WTC11 (cell line): ENCODE data around the gene C10orf71. TPM values are rescaled to one million over a fixed set of nuclear protein-coding genes. Genes with fewer than 3 reads are reported as not detected.

Source experiments
- ATAC-seq: fragments of 200-7000 bp; cut with Tn5 transposase; 2 replicates; pipeline ENCODE4 v1.10.0; 2021; ENCODE audit warnings: mild to moderate bottlenecking, moderate library complexity
- CTCF ChIA-PET: fragments of 300-600 bp; sonication (Branson Sonifier 250); formaldehyde crosslinking; loops from one replicate; lab custom pipeline; 2021; ENCODE audit warnings: antibody characterized with exemption; lab: Charles Lee
- POLR2A ChIA-PET: fragments of 350-600 bp; sonication (Branson Sonifier 250); formaldehyde crosslinking; loops from one replicate; lab custom pipeline; 2021; ENCODE audit warnings: antibody characterized with exemption; lab: Charles Lee
- DNase-seq: peaks from one replicate; pipeline ENCODE4 v3.0.0; 2021; ENCODE audit warnings: low spot score
- H3K27ac Mint-ChIP-seq: 2 replicates; pipeline ENCODE4 v1.8.0; 2021; ENCODE audit warnings: mixed read lengths
- H3K27me3 Mint-ChIP-seq: 2 replicates; pipeline ENCODE4 v1.8.0; 2021; ENCODE audit warnings: low read depth, mild to moderate bottlenecking, moderate library complexity, mixed read lengths
- H3K36me3 Mint-ChIP-seq: 2 replicates; pipeline ENCODE4 v1.8.0; 2021; ENCODE audit warnings: mixed read lengths
- H3K4me1 Mint-ChIP-seq: 2 replicates; pipeline ENCODE4 v1.8.0; 2022; ENCODE audit warnings: mixed read lengths
- H3K4me3 Mint-ChIP-seq: 2 replicates; pipeline ENCODE4 v1.8.0; 2021; ENCODE audit warnings: mild to moderate bottlenecking, moderate library complexity, mixed read lengths
- H3K9me3 Mint-ChIP-seq: 2 replicates; pipeline ENCODE4 v1.8.0; 2021; ENCODE audit warnings: mixed read lengths
- ATF1 ChIP-seq: sonication (generic); formaldehyde crosslinking; IDR thresholded peaks from 2 replicates; pipeline ENCODE4 v1.8.1; 2023; ENCODE audit warnings: mild to moderate bottlenecking, moderate library complexity, missing genetic modification reagents
- CBFB ChIP-seq: sonication (generic); formaldehyde crosslinking; IDR thresholded peaks from 2 replicates; pipeline ENCODE4 v1.8.1; 2022; ENCODE audit warnings: mild to moderate bottlenecking, low read depth, missing genetic modification reagents
- FOXK1 ChIP-seq: sonication (generic); formaldehyde crosslinking; IDR thresholded peaks from 2 replicates; pipeline ENCODE4 v1.8.0; 2022; ENCODE audit warnings: mild to moderate bottlenecking, moderate library complexity, missing genetic modification reagents
- GRHL2 ChIP-seq: fragments of 250-450 bp; sonication (Bioruptor Pico); IDR thresholded peaks from 2 replicates; pipeline ENCODE4 v1.8.0; 2022; ENCODE audit warnings: mild to moderate bottlenecking, moderate library complexity; ENCODE audit not compliant: insufficient replicate concordance, severe bottlenecking
- GTF2I ChIP-seq: fragments of 250-450 bp; sonication (Bioruptor Pico); conservative IDR thresholded peaks from 2 replicates; pipeline ENCODE4 v1.4.0; 2021; ENCODE audit warnings: mild to moderate bottlenecking
- JUN ChIP-seq: sonication (generic); formaldehyde crosslinking; IDR thresholded peaks from 2 replicates; pipeline ENCODE4 v1.8.0; 2023; ENCODE audit warnings: mild to moderate bottlenecking, missing genetic modification reagents
- KAT7 ChIP-seq: sonication (generic); formaldehyde crosslinking; IDR thresholded peaks from 2 replicates; pipeline ENCODE4 v1.8.1; 2023; ENCODE audit warnings: missing genetic modification reagents, mild to moderate bottlenecking, borderline replicate concordance
- MYBL2 ChIP-seq: sonication (generic); formaldehyde crosslinking; IDR thresholded peaks from 2 replicates; pipeline ENCODE4 v1.8.1; 2023; ENCODE audit warnings: mild to moderate bottlenecking, moderate library complexity, missing genetic modification reagents
- NFE2L1 ChIP-seq: sonication (generic); formaldehyde crosslinking; IDR thresholded peaks from 2 replicates; pipeline ENCODE4 v1.8.1; 2023; ENCODE audit warnings: missing genetic modification reagents
- NFYB ChIP-seq: sonication (generic); formaldehyde crosslinking; conservative IDR thresholded peaks from 2 replicates; pipeline ENCODE4 v1.8.0; 2022; ENCODE audit warnings: low read depth, missing genetic modification reagents
- RELA ChIP-seq: sonication (generic); formaldehyde crosslinking; IDR thresholded peaks from 2 replicates; pipeline ENCODE4 v1.8.1; 2022; ENCODE audit warnings: missing genetic modification reagents, mild to moderate bottlenecking, borderline replicate concordance
- SMAD4 ChIP-seq: sonication (generic); formaldehyde crosslinking; IDR thresholded peaks from 2 replicates; pipeline ENCODE4 v1.8.0; 2022; ENCODE audit warnings: mild to moderate bottlenecking, missing genetic modification reagents
- SP1 ChIP-seq: sonication (generic); formaldehyde crosslinking; conservative IDR thresholded peaks from 2 replicates; pipeline ENCODE4 v1.8.1; 2022; ENCODE audit warnings: missing genetic modification reagents
- ZNF121 ChIP-seq: sonication (generic); formaldehyde crosslinking; IDR thresholded peaks from 2 replicates; pipeline ENCODE4 v1.8.0; 2023; ENCODE audit warnings: missing genetic modification reagents
- ZNF317 ChIP-seq: sonication (generic); formaldehyde crosslinking; IDR thresholded peaks from 2 replicates; pipeline ENCODE4 v1.8.1; 2023; ENCODE audit warnings: low read depth, mild to moderate bottlenecking, moderate library complexity, missing genetic modification reagents, borderline replicate concordance
- total RNA-seq: library from RNA; stranded (reverse); gene quantifications from 3 replicates; pipeline ENCODE4 v1.2.3, GENCODE V29; 2021
- TF ChIP-seq, protein P1 (sequence below): sonication (generic); formaldehyde crosslinking; IDR thresholded peaks from 2 replicates; pipeline ENCODE4 v1.8.1; 2023; ENCODE audit warnings: mild to moderate bottlenecking, missing genetic modification reagents
- TF ChIP-seq, protein P2 (sequence below): sonication (generic); formaldehyde crosslinking; IDR thresholded peaks from 2 replicates; pipeline ENCODE4 v1.8.1; 2022; ENCODE audit warnings: mild to moderate bottlenecking, missing genetic modification reagents, moderate library complexity, borderline replicate concordance
- TF ChIP-seq, protein P3 (sequence below): sonication (generic); formaldehyde crosslinking; IDR thresholded peaks from 2 replicates; pipeline ENCODE4 v1.8.1; 2023; ENCODE audit warnings: mild to moderate bottlenecking, missing genetic modification reagents, moderate library complexity
- TF ChIP-seq, protein P4 (sequence below): sonication (generic); formaldehyde crosslinking; IDR thresholded peaks from 2 replicates; pipeline ENCODE4 v1.8.0; 2022; ENCODE audit warnings: mild to moderate bottlenecking, missing genetic modification reagents
- TF ChIP-seq, protein P5 (sequence below): fragments of 250-450 bp; sonication (Bioruptor Pico); IDR thresholded peaks from 2 replicates; pipeline ENCODE4 v1.9.0; 2021; ENCODE audit warnings: mild to moderate bottlenecking
- TF ChIP-seq, protein P6 (sequence below): fragments of 250-450 bp; sonication (Bioruptor Pico); IDR thresholded peaks from 2 replicates; pipeline ENCODE4 v1.8.0; 2021; ENCODE audit warnings: mild to moderate bottlenecking

C10orf71 gene
- total RNA-seq, 1 experiment from 2014 or later, result not detected

DNA sequence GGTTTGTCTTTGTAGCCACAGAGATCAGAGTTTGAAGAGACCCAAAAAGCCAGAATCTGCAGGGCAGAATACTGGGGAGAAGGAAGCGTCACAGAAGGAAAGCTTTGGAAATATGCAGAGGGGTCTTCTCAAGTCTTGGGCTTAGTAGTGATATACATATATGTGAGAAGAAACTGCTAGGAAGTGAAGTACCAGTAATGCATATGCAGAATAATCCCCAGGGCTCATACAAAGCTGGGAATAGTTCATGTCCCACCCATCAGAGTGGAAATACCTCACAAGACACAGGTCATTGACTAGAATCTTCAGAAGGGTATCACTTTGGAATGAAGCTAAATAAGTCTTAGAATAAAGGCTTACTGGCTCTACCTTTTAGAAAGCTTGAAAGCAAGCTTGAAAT lies 39.6 kb downstream of the C10orf71 start:
- H3K27me3 Mint-ChIP-seq, result no peaks in the 10 kb centered on the region
- CTCF ChIA-PET, result interaction anchor here (0.7 to 1.0 kb wide), 3 partner anchors 14 to 41 kb away, joined by 3 read pairs; no protein-coding TSS in a partner anchor
- no peaks in the 10 kb centered on the region for H3K36me3 Mint-ChIP-seq
- POLR2A ChIA-PET, result no interaction called here
- H3K4me1 Mint-ChIP-seq, result no peaks in the 10 kb centered on the region; the same call in 1 of the 2 replicates
- TF ChIP-seq MYBL2 (CRISPR knock-in tag), result no peak
- TF ChIP-seq KAT7 (CRISPR knock-in tag), result no peak
- TF ChIP-seq, protein P1, sequence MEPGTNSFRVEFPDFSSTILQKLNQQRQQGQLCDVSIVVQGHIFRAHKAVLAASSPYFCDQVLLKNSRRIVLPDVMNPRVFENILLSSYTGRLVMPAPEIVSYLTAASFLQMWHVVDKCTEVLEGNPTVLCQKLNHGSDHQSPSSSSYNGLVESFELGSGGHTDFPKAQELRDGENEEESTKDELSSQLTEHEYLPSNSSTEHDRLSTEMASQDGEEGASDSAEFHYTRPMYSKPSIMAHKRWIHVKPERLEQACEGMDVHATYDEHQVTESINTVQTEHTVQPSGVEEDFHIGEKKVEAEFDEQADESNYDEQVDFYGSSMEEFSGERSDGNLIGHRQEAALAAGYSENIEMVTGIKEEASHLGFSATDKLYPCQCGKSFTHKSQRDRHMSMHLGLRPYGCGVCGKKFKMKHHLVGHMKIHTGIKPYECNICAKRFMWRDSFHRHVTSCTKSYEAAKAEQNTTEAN (CRISPR knock-in tag), result no peak
- no peak for TF ChIP-seq GTF2I (CRISPR knock-in tag)
- no peak for TF ChIP-seq ZNF317 (CRISPR knock-in tag)
- TF ChIP-seq, protein P2, sequence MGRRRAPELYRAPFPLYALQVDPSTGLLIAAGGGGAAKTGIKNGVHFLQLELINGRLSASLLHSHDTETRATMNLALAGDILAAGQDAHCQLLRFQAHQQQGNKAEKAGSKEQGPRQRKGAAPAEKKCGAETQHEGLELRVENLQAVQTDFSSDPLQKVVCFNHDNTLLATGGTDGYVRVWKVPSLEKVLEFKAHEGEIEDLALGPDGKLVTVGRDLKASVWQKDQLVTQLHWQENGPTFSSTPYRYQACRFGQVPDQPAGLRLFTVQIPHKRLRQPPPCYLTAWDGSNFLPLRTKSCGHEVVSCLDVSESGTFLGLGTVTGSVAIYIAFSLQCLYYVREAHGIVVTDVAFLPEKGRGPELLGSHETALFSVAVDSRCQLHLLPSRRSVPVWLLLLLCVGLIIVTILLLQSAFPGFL (CRISPR knock-in tag), result no peak
- no peak for TF ChIP-seq ATF1 (CRISPR knock-in tag)
- no peak for TF ChIP-seq NFE2L1 (CRISPR knock-in tag)
- no peak for TF ChIP-seq JUN
- no peak for TF ChIP-seq CBFB (CRISPR knock-in tag)
- TF ChIP-seq NFYB (CRISPR knock-in tag), result no peak
- TF ChIP-seq, protein P3, sequence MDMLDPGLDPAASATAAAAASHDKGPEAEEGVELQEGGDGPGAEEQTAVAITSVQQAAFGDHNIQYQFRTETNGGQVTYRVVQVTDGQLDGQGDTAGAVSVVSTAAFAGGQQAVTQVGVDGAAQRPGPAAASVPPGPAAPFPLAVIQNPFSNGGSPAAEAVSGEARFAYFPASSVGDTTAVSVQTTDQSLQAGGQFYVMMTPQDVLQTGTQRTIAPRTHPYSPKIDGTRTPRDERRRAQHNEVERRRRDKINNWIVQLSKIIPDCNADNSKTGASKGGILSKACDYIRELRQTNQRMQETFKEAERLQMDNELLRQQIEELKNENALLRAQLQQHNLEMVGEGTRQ, result no peak
- peaks cover 17% of the 10 kb centered on the region for H3K9me3 Mint-ChIP-seq
- H3K27ac Mint-ChIP-seq, result no peak overlapping the region
- H3K4me3 Mint-ChIP-seq, result no peak overlapping the region
- ATAC-seq, result no peak
- no peak for DNase-seq

DNA sequence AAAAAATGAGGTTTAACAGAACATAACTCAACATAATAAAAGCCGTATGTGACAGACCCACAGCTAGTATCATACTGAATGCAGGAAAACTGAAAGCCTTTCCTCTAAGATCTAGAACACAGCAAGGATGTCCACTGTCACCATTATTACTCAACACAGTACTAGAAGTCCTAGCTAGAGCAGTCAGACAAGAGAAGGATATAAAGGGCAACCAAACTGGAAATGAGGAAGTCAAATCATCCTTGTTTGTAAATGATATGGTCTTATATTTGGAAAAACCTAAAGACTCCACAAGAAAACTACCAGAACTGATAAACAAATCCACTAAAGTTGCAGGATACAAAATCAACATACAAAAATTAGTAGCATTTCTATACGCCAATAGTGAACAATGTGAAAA lies 45.9 kb downstream of the C10orf71 start:
- H3K4me3 Mint-ChIP-seq, result no peak overlapping the region
- no peak for DNase-seq
- TF ChIP-seq, protein P2 (CRISPR knock-in tag), result no peak
- TF ChIP-seq, protein P4, sequence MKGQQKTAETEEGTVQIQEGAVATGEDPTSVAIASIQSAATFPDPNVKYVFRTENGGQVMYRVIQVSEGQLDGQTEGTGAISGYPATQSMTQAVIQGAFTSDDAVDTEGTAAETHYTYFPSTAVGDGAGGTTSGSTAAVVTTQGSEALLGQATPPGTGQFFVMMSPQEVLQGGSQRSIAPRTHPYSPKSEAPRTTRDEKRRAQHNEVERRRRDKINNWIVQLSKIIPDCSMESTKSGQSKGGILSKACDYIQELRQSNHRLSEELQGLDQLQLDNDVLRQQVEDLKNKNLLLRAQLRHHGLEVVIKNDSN (CRISPR knock-in tag), result no peak
- TF ChIP-seq ZNF121 (CRISPR knock-in tag), result no peak
- no peak for TF ChIP-seq CBFB (CRISPR knock-in tag)
- TF ChIP-seq RELA (CRISPR knock-in tag), result no peak
- TF ChIP-seq SP1 (CRISPR knock-in tag), result no peak
- TF ChIP-seq FOXK1, result no peak
- TF ChIP-seq, protein P5, sequence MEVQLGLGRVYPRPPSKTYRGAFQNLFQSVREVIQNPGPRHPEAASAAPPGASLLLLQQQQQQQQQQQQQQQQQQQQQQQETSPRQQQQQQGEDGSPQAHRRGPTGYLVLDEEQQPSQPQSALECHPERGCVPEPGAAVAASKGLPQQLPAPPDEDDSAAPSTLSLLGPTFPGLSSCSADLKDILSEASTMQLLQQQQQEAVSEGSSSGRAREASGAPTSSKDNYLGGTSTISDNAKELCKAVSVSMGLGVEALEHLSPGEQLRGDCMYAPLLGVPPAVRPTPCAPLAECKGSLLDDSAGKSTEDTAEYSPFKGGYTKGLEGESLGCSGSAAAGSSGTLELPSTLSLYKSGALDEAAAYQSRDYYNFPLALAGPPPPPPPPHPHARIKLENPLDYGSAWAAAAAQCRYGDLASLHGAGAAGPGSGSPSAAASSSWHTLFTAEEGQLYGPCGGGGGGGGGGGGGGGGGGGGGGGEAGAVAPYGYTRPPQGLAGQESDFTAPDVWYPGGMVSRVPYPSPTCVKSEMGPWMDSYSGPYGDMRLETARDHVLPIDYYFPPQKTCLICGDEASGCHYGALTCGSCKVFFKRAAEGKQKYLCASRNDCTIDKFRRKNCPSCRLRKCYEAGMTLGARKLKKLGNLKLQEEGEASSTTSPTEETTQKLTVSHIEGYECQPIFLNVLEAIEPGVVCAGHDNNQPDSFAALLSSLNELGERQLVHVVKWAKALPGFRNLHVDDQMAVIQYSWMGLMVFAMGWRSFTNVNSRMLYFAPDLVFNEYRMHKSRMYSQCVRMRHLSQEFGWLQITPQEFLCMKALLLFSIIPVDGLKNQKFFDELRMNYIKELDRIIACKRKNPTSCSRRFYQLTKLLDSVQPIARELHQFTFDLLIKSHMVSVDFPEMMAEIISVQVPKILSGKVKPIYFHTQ (CRISPR knock-in tag), result no peak
- TF ChIP-seq GTF2I (CRISPR knock-in tag), result no peak
- TF ChIP-seq SMAD4 (CRISPR knock-in tag), result no peak
- TF ChIP-seq GRHL2, result no peak
- TF ChIP-seq, protein P6, sequence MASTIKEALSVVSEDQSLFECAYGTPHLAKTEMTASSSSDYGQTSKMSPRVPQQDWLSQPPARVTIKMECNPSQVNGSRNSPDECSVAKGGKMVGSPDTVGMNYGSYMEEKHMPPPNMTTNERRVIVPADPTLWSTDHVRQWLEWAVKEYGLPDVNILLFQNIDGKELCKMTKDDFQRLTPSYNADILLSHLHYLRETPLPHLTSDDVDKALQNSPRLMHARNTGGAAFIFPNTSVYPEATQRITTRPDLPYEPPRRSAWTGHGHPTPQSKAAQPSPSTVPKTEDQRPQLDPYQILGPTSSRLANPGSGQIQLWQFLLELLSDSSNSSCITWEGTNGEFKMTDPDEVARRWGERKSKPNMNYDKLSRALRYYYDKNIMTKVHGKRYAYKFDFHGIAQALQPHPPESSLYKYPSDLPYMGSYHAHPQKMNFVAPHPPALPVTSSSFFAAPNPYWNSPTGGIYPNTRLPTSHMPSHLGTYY (CRISPR knock-in tag), result no peak
- H3K36me3 Mint-ChIP-seq, result no peaks in the 10 kb centered on the region
- no peaks in the 10 kb centered on the region for H3K4me1 Mint-ChIP-seq
- peaks cover 6% of the 10 kb centered on the region for H3K9me3 Mint-ChIP-seq
- no peaks in the 10 kb centered on the region for H3K27me3 Mint-ChIP-seq
- CTCF ChIA-PET, result no interaction called here
- POLR2A ChIA-PET, result no interaction called here
- no peak for ATAC-seq
- no peak overlapping the region for H3K27ac Mint-ChIP-seq
